ENCODE data around the gene MAST1. TPM values are rescaled to one million over a fixed set of nuclear protein-coding genes. Genes with fewer than 3 reads are reported as not detected.
"Not testable (repeated sequence)": the region's sequence is repeated elsewhere in the genome, so short reads cannot be mapped to it uniquely, and the experiment has no call there.

MAST1 gene
- total RNA-seq, 1 donor from 2014 or later, result 6.5 TPM

DNA sequence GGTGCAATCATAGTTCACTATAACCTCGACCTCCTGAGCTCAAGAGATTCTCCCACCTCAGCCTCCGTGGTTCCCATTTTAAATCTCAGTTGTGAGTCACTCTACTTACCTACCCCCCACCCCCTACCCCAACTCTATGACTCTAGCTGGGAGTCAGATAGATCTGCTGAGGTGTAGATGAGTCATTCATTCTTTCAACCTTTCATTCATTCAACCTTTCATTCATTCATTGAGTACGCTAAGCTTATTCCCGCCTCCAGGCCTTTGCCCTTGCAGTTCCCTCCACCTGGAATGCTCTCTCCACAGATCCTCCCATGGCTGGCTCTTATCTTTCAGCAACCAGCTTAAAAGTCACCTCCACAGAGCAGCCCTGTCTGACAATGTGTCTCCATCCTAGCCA is 1.1 kb upstream of the MAST1 start:
- intact Hi-C loops (cut with micrococcal nuclease), result loop anchor here (5.0 kb wide), 2 partner anchors 175 to 260 kb away; no protein-coding TSS in a partner anchor
- DNase-seq (ENCODE audit: low spot score), result no peak
- H3K27me3 Mint-ChIP-seq (ENCODE audit: low read depth), result peaks cover 62% of the 10 kb centered on the region
- no peak overlapping the region for H3K27ac Mint-ChIP-seq
- H3K4me3 Mint-ChIP-seq (ENCODE audit: low read depth), result no peak overlapping the region
- no peaks in the 10 kb centered on the region for H3K36me3 Mint-ChIP-seq (ENCODE audit: low read depth)
- no peaks in the 10 kb centered on the region for H3K9me3 Mint-ChIP-seq
- H3K4me1 Mint-ChIP-seq (ENCODE audit: low read depth), result peaks cover 40% of the 10 kb centered on the region

- Mint-ChIP-seq H3K9me3 (no peaks in the 10 kb centered on the region), H3K4me1 (ENCODE audit: low read depth) (peaks cover 35% of the 10 kb centered on the region), H3K4me3 (ENCODE audit: low read depth) (peak overlapping the region; percentile 72), H3K27ac (peak overlapping the region; percentile 21), H3K36me3 (ENCODE audit: low read depth) (no peaks in the 10 kb centered on the region), H3K27me3 (ENCODE audit: low read depth) (peaks cover 60% of the 10 kb centered on the region)
- DNase-seq (ENCODE audit: low spot score), result no peak
- intact Hi-C loops (cut with micrococcal nuclease), result loop anchor here (5.0 kb wide), 2 partner anchors 173 to 258 kb away; no protein-coding TSS in a partner anchor
Measured at GRCh38 chr19:12838886-12839756, 806 bp downstream of the MAST1 start.

- Mint-ChIP-seq H3K4me3 (ENCODE audit: low read depth) (peak overlapping the region; percentile 32), H3K27me3 (ENCODE audit: low read depth) (peaks cover 55% of the 10 kb centered on the region), H3K27ac (no peak overlapping the region), H3K9me3 (no peaks in the 10 kb centered on the region), H3K4me1 (ENCODE audit: low read depth) (peaks cover 32% of the 10 kb centered on the region), H3K36me3 (ENCODE audit: low read depth) (no peaks in the 10 kb centered on the region)
- peak; percentile 62 for DNase-seq (ENCODE audit: low spot score)
- intact Hi-C loops (cut with micrococcal nuclease), result loop anchor here (10.0 kb wide), 1 partner anchor 286 kb away; the partner anchor contains the start of gene ZNF564
Measured at GRCh38 chr19:12840091-12841079, 2.1 kb downstream of the MAST1 start.

DNA sequence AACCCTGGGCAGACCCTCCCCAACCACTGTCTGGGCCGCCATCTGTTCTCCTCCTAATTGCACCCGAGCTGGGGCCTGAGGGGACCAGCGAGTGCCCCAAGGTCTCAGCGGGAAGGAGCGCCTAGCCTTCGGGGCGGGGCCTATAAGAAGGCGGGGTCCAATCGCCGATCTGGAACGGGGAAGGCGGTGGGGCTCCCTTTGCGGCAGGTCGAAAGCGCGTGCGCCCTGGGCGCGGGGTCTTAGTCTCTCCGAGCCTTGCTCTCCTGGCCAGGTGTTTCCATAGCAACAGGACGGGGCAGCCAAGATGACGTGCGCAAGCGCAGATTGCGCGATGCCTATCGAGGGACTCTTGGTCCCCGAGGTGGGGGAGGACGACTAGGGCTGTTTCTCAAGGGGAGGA is 2.8 kb downstream of the MAST1 start:
- no peak overlapping the region for H3K27ac Mint-ChIP-seq
- no peak for DNase-seq (ENCODE audit: low spot score)
- no peaks in the 10 kb centered on the region for H3K9me3 Mint-ChIP-seq
- peaks cover 51% of the 10 kb centered on the region for H3K27me3 Mint-ChIP-seq (ENCODE audit: low read depth)
- intact Hi-C loops (cut with micrococcal nuclease), result loop anchor here (10.0 kb wide), 1 partner anchor 286 kb away; the partner anchor contains the start of gene ZNF564
- peaks cover 32% of the 10 kb centered on the region for H3K4me1 Mint-ChIP-seq (ENCODE audit: low read depth)
- peak overlapping the region; percentile 54 for H3K4me3 Mint-ChIP-seq (ENCODE audit: low read depth)
- no peaks in the 10 kb centered on the region for H3K36me3 Mint-ChIP-seq (ENCODE audit: low read depth)

DNA sequence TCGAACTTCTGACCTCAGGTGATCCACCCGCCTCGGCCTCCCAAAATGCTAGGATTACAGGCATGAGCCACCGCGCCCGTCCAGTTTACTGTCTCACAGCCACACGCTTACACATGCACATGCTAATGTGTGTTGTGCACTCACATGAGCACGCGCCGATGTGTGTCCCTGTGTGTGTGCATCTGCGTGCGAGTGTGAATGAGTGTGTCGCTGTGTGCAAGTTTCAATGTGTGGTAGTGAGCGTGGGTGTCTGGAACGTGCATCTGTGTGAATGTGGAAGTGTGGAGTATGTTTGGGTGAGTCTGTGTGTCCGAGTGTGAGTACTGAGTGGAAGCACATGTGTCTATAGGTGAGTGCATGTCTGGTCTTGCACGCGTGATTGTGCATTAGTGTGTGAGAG is 4.2 kb downstream of the MAST1 start:
- no peak for DNase-seq (ENCODE audit: low spot score)
- intact Hi-C loops (cut with micrococcal nuclease), result loop anchor here (10.0 kb wide), 1 partner anchor 288 kb away; the partner anchor contains the start of gene ZNF564
- H3K27ac Mint-ChIP-seq, result no peak overlapping the region
- H3K4me1 Mint-ChIP-seq (ENCODE audit: low read depth), result peaks cover 27% of the 10 kb centered on the region
- H3K9me3 Mint-ChIP-seq, result no peaks in the 10 kb centered on the region
- H3K36me3 Mint-ChIP-seq (ENCODE audit: low read depth), result no peaks in the 10 kb centered on the region
- no peak overlapping the region for H3K4me3 Mint-ChIP-seq (ENCODE audit: low read depth)
- peaks cover 40% of the 10 kb centered on the region for H3K27me3 Mint-ChIP-seq (ENCODE audit: low read depth)

DNA sequence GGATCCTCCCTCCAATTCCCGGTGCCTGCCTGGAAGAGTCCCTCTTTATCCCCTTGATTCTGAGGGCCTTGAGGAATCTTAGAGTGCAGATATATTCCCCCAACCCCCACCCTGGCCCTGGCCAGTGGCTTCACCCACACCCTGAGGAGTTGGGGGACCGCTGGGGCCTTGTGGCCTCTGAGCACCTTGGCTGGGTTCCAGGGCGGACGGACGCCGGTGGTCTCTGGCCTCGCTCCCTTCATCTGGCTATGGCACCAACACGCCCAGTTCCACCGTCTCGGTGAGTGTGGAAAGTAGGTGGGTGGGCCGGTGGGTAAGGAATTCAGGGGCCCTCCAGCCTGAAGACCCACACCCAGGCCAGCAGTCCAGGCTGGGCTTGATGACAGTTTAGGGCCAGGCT is 5.0 kb downstream of the MAST1 start:
- no peak overlapping the region for H3K4me3 Mint-ChIP-seq (ENCODE audit: low read depth)
- H3K9me3 Mint-ChIP-seq, result no peaks in the 10 kb centered on the region
- no peak overlapping the region for H3K27ac Mint-ChIP-seq
- peaks cover 35% of the 10 kb centered on the region for H3K27me3 Mint-ChIP-seq (ENCODE audit: low read depth)
- intact Hi-C loops (cut with micrococcal nuclease), result loop anchor here (10.0 kb wide), 1 partner anchor 289 kb away; the partner anchor contains the start of gene ZNF564
- no peak for DNase-seq (ENCODE audit: low spot score)
- H3K36me3 Mint-ChIP-seq (ENCODE audit: low read depth), result no peaks in the 10 kb centered on the region
- H3K4me1 Mint-ChIP-seq (ENCODE audit: low read depth), result peaks cover 29% of the 10 kb centered on the region

DNA sequence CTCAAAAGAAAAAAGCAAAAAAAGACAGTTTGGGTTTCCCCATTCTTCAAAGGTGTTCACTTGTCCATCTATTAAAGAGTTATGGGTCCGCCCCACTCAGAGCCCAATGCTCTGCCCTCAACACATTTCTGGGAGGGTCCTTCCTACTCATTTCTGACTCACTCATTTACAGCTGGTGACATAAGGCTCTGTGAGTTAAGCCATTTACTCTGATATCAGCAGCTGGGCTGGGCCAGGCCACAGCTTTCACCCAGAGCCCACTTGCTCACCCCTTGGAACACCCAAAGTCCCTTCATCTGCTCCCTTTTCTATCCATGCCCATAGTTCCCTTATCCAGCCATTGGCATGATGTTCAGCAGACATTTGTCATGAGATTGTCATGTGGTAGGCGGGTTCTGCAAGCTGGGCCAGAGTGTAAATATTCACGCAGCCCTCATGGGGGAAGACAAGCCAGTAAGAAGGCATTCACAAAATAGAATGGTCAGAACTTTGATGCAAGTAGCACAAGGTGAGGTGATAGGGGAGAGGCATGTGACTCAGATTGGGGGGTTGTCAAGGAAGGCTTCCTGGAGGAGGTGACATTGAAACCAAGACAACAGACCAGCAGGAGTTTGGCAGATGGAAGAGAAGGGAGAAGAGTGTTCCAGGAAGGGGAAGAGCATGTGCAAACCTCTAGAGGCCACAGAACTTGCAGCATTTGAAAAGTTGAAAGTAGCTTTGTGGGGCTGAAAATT is 5.9 kb downstream of the MAST1 start:
- peak overlapping the region; percentile 5 for H3K27ac Mint-ChIP-seq
- H3K4me3 Mint-ChIP-seq (ENCODE audit: low read depth), result no peak overlapping the region
- intact Hi-C loops (cut with micrococcal nuclease), result loop anchor here (10.0 kb wide), 1 partner anchor 289 kb away; the partner anchor contains the start of gene ZNF564
- no peaks in the 10 kb centered on the region for H3K36me3 Mint-ChIP-seq (ENCODE audit: low read depth)
- peaks cover 26% of the 10 kb centered on the region for H3K4me1 Mint-ChIP-seq (ENCODE audit: low read depth)
- peaks cover 33% of the 10 kb centered on the region for H3K27me3 Mint-ChIP-seq (ENCODE audit: low read depth)
- H3K9me3 Mint-ChIP-seq, result no peaks in the 10 kb centered on the region
- DNase-seq (ENCODE audit: low spot score), result no peak

- intact Hi-C loops (cut with micrococcal nuclease), result loop anchor here (1.0 to 10.0 kb wide), 4 partner anchors 80 to 292 kb away; partner anchors contain the start of genes DHPS and ZNF564
- H3K4me3 Mint-ChIP-seq (ENCODE audit: low read depth), result not testable (repeated sequence)
Measured at GRCh38 chr19:12846613-12847012, 8.3 kb downstream of the MAST1 start.

DNA sequence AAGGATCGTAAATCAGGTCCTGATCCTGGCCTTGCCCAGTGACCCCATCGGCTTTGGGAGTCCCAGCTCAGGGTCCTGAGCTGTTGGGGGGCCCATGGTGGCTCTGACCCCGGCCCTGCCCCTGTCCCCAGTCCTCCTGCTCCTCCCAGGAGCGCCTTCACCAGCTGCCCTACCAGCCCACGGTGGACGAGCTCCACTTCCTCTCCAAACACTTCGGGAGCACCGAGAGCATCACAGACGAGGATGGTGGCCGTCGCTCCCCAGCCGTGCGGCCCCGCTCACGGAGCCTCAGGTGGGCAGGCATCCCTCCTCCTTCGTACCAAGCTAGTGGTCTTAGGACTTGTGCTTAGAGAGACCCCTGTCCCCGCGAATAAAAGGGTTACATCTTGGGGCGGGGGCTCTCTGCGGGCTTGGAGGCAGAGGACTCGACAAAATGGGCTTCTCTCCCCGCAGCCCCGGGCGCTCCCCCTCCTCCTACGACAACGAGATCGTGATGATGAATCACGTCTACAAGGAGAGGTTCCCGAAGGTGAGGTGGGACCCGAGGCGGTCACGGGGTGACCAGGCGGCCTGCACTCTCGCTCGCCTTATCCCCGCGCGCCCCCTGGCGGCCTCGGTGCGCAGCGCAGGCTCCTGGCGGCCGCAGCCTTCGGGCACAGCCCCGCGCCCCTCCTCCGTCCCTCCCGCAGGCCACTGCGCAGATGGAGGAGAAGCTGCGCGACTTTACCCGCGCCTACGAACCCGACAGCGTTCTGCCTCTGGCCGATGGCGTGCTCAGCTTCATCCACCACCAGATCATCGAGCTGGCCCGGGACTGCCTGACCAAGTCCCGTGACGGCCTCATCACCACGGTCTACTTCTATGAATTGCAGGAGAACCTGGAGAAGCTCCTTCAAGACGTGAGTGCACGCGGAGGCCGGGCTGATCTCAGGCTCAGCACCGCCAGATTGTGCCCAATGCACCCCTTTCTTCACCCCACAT is 9.1 kb downstream of the MAST1 start:
- intact Hi-C loops (cut with micrococcal nuclease), result loop anchor here (1.0 to 10.0 kb wide), 4 partner anchors 81 to 293 kb away; partner anchors contain the start of genes DHPS and ZNF564
- peak; percentile 78 for DNase-seq (ENCODE audit: low spot score)
- Mint-ChIP-seq H3K27me3 (ENCODE audit: low read depth) (peaks cover 10% of the 10 kb centered on the region), H3K27ac (no peak overlapping the region), H3K4me3 (ENCODE audit: low read depth) (peak overlapping the region; percentile 65), H3K36me3 (ENCODE audit: low read depth) (no peaks in the 10 kb centered on the region), H3K9me3 (no peaks in the 10 kb centered on the region), H3K4me1 (ENCODE audit: low read depth) (peaks cover 9% of the 10 kb centered on the region)

More at GRCh38 chr19:12846613-12847012, 8.3 kb downstream of the MAST1 start:
- DNase-seq (ENCODE audit: low spot score); H3K27ac Mint-ChIP-seq; H3K36me3 Mint-ChIP-seq (ENCODE audit: low read depth); H3K9me3 Mint-ChIP-seq: not testable (repeated sequence)
- H3K4me1 Mint-ChIP-seq (ENCODE audit: low read depth), result peaks cover 10% of the 10 kb centered on the region
- peaks cover 13% of the 10 kb centered on the region for H3K27me3 Mint-ChIP-seq (ENCODE audit: low read depth)

DNA sequence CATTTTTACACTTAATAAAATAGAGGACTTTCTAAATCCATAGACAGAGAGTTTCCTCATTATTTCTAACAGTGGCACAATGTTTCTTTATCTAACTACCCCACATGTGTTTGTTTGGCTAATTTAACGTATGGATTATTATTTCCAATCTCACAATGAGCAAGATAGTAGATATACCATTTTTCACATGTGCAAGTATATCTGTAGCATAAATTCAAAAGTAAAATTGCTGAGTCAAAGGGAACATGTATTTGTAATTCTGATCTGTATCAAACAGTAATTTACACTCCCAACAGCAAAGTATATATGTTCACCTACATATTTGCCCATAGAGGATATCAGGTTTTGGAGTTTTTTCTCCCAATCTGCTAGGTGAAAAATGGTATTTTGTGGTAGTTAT is 18.3 kb downstream of the MAST1 start:
- intact Hi-C loops (cut with micrococcal nuclease), result no loop called here
- H3K4me3 Mint-ChIP-seq (ENCODE audit: low read depth), result no peak overlapping the region
- no peaks in the 10 kb centered on the region for H3K36me3 Mint-ChIP-seq (ENCODE audit: low read depth)
- H3K27ac Mint-ChIP-seq, result no peak overlapping the region
- H3K9me3 Mint-ChIP-seq, result no peaks in the 10 kb centered on the region
- H3K4me1 Mint-ChIP-seq (ENCODE audit: low read depth), result no peaks in the 10 kb centered on the region
- no peaks in the 10 kb centered on the region for H3K27me3 Mint-ChIP-seq (ENCODE audit: low read depth)
- DNase-seq (ENCODE audit: low spot score), result no peak

Measured in activated T-helper 2 cell treated with anti-CD3 and anti-CD28 coated beads, Interferon-gamma antibody, Interleukin-2, Interleukin-4, amounts not matched to agents 10 μg/mL and 5 μg/mL and 100 μg/mL, durations not matched to agents 14 hours and 24 hours and 36 hours (primary cell).